Measurements from ENCODE around the gene DIP2C. TPM values are rescaled to one million over a fixed set of nuclear protein-coding genes. Genes with fewer than 3 reads are reported as not detected.

Gene DIP2C
- total RNA-seq, 2 experiments from 2014 or later: 0.70 to 0.76 TPM

DNA sequence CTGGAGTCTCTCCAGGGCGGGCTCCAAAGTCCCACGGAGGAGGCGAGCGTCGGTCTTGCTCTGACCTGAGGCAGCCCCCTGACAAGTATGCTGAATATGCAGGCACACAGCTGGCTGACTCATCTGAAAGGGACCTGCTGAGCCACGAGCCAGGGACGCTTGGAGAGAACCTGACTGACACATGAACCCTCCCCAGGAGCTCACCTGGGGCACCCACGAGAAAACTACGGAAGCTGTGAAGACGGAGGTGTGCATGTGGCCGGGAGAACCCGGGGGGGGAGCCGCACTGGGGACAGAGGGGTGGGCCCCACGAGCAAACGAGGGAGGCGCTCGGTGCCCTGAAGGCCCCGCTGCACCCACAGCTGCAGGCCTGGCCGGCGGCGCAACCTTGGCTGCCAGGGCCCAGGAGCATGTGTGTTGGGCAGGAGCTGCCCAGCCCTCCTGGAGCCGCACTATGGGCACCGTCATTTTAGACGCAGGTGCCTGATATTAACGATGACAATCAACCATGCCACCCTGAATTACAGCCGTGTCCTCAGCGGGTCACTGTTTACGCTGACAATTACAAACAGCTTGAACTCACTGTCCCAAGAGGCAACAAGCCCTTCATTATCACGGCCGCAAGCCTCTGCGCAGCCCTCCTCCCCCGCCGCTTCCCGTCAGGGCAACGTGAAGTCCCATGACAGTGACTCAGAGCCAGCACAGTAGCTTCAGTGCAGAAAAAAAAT lies 64.7 kb downstream of the DIP2C start:
- no peak overlapping the region for H3K4me3 Mint-ChIP-seq
- peaks cover 16% of the 10 kb centered on the region for H3K27me3 Mint-ChIP-seq
- ChIA-PET POLR2A (no interaction called here), CTCF (no interaction called here)
- DNase-seq: no peak
- no peaks in the 10 kb centered on the region for H3K4me1 Mint-ChIP-seq
- no peak overlapping the region for H3K27ac Mint-ChIP-seq
- no peaks in the 10 kb centered on the region for H3K9me3 Mint-ChIP-seq
- H3K36me3 Mint-ChIP-seq (ENCODE audit: low read depth): no peaks in the 10 kb centered on the region

DNA sequence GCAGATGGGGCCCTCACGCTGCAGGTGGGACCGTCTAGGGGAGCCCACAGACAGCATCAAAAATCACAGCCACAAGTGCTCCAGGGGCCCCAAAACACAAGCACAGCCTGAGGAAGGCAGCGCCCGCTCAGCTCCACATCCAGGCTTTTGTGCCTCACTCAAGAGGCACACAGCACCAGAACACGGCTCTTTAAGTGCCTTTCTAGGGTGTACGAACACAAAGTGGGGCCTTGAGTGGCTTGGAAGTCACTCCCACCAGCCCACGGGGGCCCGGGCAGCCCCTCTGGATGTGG lies 65.2 kb downstream of the DIP2C start:
- no peak overlapping the region for H3K27ac Mint-ChIP-seq
- no peak overlapping the region for H3K4me3 Mint-ChIP-seq
- ChIA-PET POLR2A (no interaction called here), CTCF (no interaction called here)
- H3K36me3 Mint-ChIP-seq (ENCODE audit: low read depth): no peaks in the 10 kb centered on the region
- DNase-seq: no peak
- no peaks in the 10 kb centered on the region for H3K9me3 Mint-ChIP-seq
- peaks cover 17% of the 10 kb centered on the region for H3K27me3 Mint-ChIP-seq
- no peaks in the 10 kb centered on the region for H3K4me1 Mint-ChIP-seq

DNA sequence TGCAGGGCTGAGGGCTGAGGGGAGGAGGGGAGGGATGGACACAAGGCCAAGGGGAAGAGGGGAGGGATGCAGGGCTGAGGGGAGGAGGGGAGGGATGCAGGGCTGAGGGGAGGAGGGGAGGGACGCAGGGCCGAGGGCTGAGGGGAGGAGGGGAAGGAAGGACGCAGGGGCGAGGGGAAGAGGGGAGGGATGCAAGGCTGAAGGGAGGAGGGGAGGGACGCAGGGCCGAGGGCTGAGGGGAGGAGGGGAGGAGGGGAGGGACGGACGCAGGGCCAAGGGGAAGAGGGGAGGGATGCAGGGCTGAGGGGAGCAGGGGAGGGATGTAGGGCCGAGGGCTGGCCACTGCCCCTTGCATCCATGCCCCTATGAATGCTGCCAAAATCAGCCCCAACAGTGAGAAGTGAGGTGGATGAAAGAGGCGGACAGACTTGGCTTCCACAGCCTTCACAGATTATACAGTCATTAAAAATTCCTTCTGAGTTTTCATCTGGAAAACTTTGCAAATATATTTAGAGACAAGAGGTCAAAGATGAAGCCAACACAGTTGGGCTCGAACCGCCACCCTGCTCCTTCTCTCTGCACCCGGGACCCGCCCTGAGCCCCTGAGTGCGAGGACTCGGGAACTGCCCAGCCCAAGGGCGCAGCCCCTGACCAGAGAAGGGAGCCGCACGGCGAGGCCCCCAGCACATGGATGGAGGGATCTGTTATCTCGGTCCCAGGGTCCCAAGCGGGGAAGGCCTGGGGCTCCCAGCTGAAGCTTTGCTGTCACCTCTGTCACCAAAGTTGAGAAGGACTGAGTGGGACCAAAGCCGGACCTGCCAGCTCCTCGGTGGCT lies 65.8 kb downstream of the DIP2C start:
- ChIA-PET CTCF (no interaction called here), POLR2A (no interaction called here)
- no peaks in the 10 kb centered on the region for H3K9me3 Mint-ChIP-seq
- no peak for DNase-seq
- H3K27ac Mint-ChIP-seq: no peak overlapping the region
- H3K4me3 Mint-ChIP-seq: no peak overlapping the region
- no peaks in the 10 kb centered on the region for H3K4me1 Mint-ChIP-seq
- H3K27me3 Mint-ChIP-seq: peaks cover 17% of the 10 kb centered on the region
- H3K36me3 Mint-ChIP-seq (ENCODE audit: low read depth): no peaks in the 10 kb centered on the region

DNA sequence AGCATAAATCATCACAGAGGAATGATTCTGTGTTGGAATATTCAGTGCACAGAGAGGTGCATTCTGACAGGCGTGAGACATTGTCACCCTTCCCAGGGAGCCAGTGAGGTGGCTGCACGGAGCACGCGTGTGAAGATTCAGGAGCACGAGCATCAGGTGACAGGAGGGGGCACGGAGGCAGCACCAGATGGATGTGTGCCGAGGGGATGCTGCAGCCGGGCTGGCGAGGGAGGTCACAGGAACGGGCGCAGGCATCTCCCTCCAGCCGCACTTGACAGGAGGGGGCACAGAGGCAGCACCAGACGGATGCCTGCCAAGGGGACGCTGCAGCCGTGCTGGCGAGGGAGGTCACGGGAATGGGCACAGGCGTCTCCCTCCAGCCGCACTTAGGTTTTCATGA lies 66.5 kb downstream of the DIP2C start:
- Mint-ChIP-seq H3K27ac (no peak overlapping the region), H3K4me1 (no peaks in the 10 kb centered on the region), H3K9me3 (no peaks in the 10 kb centered on the region), H3K36me3 (ENCODE audit: low read depth) (no peaks in the 10 kb centered on the region), H3K4me3 (no peak overlapping the region), H3K27me3 (peaks cover 17% of the 10 kb centered on the region)
- ChIA-PET CTCF (no interaction called here), POLR2A (no interaction called here)
- no peak for DNase-seq

DNA sequence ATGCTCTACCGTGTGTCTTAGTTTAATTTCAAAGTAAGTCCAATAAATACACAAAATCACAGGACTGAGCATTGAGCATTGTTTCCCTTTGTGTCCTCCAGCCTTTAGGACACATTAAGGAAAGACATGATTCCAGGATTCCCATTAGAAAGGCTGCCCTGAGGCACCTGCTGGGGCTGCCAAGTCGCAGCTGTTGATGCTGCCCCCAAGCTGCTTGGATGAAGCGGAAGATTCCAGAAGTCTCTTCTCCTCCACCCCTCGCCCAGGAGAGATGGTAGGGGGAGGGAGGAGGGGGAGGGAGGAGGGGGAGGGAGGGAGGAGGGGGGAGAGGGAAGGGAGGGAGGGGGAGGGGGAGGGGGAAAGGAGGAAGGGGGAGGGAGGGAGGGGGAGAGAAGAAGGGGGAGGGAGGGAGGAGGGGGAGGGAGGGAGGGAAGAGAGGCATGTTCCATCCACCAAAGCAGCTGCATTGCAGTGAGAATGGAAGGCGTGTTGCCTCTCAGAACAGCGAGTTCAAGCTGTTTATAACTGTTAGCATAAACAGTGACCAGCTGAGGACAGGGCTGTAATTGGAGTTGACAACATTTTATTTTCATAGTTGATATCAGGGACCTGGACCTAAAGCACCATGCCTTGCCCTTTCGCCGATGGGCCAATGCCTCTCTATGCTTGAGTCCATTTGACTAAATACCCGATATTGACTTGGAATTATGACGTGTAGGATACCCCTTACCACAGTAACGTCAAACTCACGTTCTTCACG lies 67.3 kb downstream of the DIP2C start:
- H3K4me3 Mint-ChIP-seq: no peak overlapping the region
- H3K4me1 Mint-ChIP-seq: no peaks in the 10 kb centered on the region
- POLR2A ChIA-PET: no interaction called here

DNA sequence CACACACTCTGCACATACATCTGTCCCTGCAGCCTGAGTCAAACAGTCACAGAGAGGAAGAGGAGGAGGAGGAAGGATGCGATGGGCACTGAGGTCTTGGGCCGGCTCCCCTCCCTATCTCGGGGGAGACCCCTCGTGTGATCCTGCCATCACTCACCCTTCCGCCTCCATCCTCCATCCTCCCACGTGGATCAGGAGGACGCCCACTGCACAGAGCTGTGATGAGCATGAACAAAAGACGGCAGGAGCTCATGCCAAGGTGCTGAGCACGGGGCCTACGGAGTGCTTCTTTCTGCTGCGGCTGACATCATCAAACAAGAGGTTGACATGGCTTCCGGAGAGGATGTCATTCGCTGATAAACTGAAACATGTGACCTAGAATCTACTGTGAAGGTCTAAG lies 68.0 kb downstream of the DIP2C start:
- no peaks in the 10 kb centered on the region for H3K36me3 Mint-ChIP-seq (ENCODE audit: low read depth)
- no peaks in the 10 kb centered on the region for H3K9me3 Mint-ChIP-seq
- H3K4me1 Mint-ChIP-seq: no peaks in the 10 kb centered on the region
- POLR2A ChIA-PET: no interaction called here
- H3K27me3 Mint-ChIP-seq: peaks cover 17% of the 10 kb centered on the region
- H3K27ac Mint-ChIP-seq: no peak overlapping the region
- H3K4me3 Mint-ChIP-seq: no peak overlapping the region
- no peak for DNase-seq
- CTCF ChIA-PET: no interaction called here

More for the DNA sequence above, 67.3 kb downstream of the DIP2C start:
- Mint-ChIP-seq H3K27ac (no peak overlapping the region), H3K36me3 (ENCODE audit: low read depth) (no peaks in the 10 kb centered on the region), H3K27me3 (peaks cover 17% of the 10 kb centered on the region), H3K9me3 (no peaks in the 10 kb centered on the region)
- no peak for DNase-seq
- CTCF ChIA-PET: no interaction called here

DNA sequence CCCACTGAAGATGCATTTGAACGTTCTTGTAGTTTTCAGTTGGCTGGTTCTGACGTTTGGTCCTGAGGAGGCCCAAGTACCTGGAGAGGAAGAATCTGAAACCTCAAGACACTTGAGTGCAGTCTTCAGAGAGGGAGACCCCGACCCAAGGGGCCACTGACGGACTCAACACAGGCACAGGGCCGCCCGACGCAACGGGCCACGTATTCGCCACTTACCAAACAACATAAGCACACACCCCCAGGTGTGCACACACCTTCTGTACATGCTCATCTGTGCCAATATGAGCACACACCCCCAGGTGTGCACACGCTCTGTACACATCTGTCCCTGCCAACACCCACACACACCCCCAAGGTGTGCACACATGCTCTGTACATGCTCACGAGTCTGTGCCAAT lies 68.5 kb downstream of the DIP2C start:
- ChIA-PET CTCF (no interaction called here), POLR2A (no interaction called here)
- H3K27me3 Mint-ChIP-seq: peaks cover 17% of the 10 kb centered on the region
- no peaks in the 10 kb centered on the region for H3K4me1 Mint-ChIP-seq
- no peak overlapping the region for H3K4me3 Mint-ChIP-seq
- no peak overlapping the region for H3K27ac Mint-ChIP-seq
- no peaks in the 10 kb centered on the region for H3K36me3 Mint-ChIP-seq (ENCODE audit: low read depth)
- DNase-seq: no peak
- no peaks in the 10 kb centered on the region for H3K9me3 Mint-ChIP-seq

DNA sequence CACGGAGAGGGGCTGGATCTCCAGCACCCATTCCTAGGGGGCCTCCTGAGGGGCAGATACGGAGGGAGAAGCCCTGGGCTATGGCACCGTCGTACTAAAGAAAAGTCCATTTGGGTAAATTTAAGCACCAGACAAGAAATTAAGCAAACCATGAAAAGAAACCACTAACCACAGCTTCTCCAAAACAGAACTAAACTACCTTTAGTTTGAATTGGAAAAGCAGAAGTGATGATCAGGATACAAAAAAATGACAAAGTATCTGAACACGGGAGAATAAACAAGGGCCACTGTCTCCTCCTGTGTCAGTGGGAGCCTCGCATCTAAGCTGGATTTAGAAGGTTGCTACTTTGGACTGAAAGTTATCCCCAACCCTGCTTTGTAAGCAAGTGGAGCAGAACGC lies 69.1 kb downstream of the DIP2C start:
- DNase-seq: no peak
- ChIA-PET CTCF (no interaction called here), POLR2A (no interaction called here)
- Mint-ChIP-seq H3K27me3 (peaks cover 17% of the 10 kb centered on the region), H3K4me3 (no peak overlapping the region), H3K36me3 (ENCODE audit: low read depth) (no peaks in the 10 kb centered on the region), H3K4me1 (no peaks in the 10 kb centered on the region), H3K27ac (no peak overlapping the region), H3K9me3 (no peaks in the 10 kb centered on the region)

DNA sequence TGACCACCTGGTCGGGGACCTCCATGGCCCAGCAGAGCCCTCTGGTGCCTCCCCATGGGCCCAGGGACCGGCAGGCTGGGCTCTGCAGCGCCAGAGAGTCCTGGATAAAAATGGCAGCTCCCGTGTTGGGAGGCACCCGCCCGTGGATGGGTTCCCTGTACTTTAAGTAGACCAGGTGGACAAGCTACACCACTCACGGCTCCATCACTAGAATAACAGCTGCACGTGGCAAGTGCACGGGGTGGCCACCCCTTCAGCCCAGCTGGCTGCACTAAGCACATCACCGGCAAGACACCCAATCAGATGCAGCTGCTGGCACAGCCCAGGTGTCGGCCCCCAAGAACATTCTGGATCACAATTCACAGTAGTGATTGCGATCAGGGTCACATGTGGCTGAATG lies 69.8 kb downstream of the DIP2C start:
- H3K4me3 Mint-ChIP-seq: no peak overlapping the region
- H3K27ac Mint-ChIP-seq: no peak overlapping the region
- peaks cover 17% of the 10 kb centered on the region for H3K27me3 Mint-ChIP-seq
- no peaks in the 10 kb centered on the region for H3K9me3 Mint-ChIP-seq
- ChIA-PET POLR2A (no interaction called here), CTCF (no interaction called here)
- H3K36me3 Mint-ChIP-seq (ENCODE audit: low read depth): no peaks in the 10 kb centered on the region
- no peak for DNase-seq
- H3K4me1 Mint-ChIP-seq: no peaks in the 10 kb centered on the region

DNA sequence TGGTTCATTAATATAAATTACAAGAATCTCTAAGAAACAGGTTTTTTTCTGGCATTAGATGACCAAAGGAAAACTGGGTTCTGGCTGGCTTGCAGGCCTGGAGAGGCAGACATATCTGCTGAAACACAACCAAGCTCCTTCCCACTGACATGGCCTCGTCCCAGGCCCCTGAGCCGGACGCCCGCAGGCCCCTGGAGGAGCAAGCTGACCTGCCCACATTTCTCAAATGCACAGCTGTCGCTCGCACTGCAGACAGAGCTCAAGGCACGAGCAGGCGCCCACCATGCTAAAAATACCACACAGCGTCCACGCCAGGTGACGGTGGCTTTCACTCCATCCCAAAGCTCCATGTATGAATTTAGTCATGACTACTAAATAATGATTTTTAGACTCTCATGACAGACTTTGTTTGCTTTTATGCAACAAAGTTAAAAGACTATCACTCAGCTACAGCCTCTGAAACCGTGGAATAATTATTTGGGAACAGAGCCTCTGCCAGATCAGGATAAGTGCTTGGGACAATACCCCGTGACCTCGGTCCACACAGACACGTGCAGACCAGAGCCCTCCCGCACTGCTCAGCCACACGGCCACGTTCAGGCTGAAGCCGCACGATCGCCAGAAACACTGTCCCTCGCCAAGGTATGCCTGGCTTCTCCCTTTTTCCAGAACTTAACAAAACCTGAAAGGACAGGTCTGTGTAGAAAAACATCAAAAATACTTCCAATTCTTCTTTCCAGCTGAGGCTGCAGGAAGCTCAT lies 71.1 kb downstream of the DIP2C start:
- POLR2A ChIA-PET: no interaction called here
- no peak for DNase-seq
- H3K36me3 Mint-ChIP-seq (ENCODE audit: low read depth): no peaks in the 10 kb centered on the region
- CTCF ChIA-PET: no interaction called here
- H3K9me3 Mint-ChIP-seq: no peaks in the 10 kb centered on the region
- no peaks in the 10 kb centered on the region for H3K4me1 Mint-ChIP-seq
- H3K27ac Mint-ChIP-seq: no peak overlapping the region
- no peak overlapping the region for H3K4me3 Mint-ChIP-seq
- H3K27me3 Mint-ChIP-seq: peaks cover 15% of the 10 kb centered on the region

DNA sequence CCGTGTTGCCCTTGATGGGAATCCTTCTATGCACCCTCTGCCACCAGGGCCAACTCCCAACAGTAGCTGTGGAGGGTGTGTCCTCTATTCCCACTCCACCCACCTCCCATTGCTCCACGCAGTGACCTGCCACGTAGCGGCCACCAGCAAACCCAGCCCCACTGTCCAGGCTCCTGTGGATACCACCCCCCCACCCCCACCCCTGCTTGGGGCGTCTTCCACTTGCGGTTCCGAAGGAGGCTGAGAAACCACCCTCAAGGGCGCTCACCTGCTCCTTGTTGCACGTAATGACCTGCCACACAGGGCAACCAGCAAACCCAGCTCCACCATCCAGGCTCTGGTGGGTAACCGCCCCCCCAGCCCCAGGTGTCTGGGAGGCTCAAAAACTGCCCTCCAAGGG lies 72.0 kb downstream of the DIP2C start:
- CTCF ChIA-PET: no interaction called here
- DNase-seq: no peak
- POLR2A ChIA-PET: no interaction called here
- no peak overlapping the region for H3K27ac Mint-ChIP-seq
- H3K4me1 Mint-ChIP-seq: no peaks in the 10 kb centered on the region
- no peaks in the 10 kb centered on the region for H3K9me3 Mint-ChIP-seq
- H3K4me3 Mint-ChIP-seq: no peak overlapping the region
- H3K27me3 Mint-ChIP-seq: peaks cover 15% of the 10 kb centered on the region
- H3K36me3 Mint-ChIP-seq (ENCODE audit: low read depth): no peaks in the 10 kb centered on the region

DNA sequence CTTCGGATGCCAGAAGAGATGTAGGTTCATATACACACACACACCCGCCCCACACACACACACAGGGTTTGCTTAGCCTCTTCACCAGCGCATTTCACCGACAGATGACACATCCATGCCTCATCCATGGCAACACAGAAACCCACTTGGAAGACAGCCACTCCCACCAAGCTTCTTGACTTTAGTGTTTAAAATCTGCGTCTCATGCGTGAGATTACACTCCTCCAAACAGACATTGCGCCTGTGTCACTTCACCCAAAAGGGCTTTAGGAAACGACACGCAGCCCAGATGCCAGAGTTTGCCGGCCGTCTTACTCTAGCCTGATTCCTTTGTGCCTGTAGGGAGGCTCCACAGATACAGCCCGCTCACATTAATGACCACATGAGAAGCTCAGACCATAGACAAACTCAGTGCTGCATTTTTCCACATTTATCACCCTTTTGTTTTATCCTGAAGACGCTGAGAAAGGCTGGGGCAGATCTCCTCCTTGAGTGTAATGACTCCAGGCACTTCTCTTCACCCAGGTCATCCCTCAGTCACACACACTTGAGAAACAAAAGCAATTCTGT lies 73.8 kb downstream of the DIP2C start:
- POLR2A ChIA-PET: no interaction called here
- H3K36me3 Mint-ChIP-seq (ENCODE audit: low read depth): no peaks in the 10 kb centered on the region
- H3K27me3 Mint-ChIP-seq: peaks cover 9% of the 10 kb centered on the region
- CTCF ChIA-PET: no interaction called here
- no peaks in the 10 kb centered on the region for H3K4me1 Mint-ChIP-seq
- no peak for DNase-seq
- no peak overlapping the region for H3K27ac Mint-ChIP-seq
- no peak overlapping the region for H3K4me3 Mint-ChIP-seq
- no peaks in the 10 kb centered on the region for H3K9me3 Mint-ChIP-seq

All from activated CD4-positive, alpha-beta memory T cell treated with anti-CD3 and anti-CD28 coated beads, Interleukin-2, amount 10 ng/mL, durations not matched to agents 7 days and 5 days (primary cell).